ENCODE measurements around the gene REXO4. TPM values are rescaled to one million over a fixed set of nuclear protein-coding genes. Genes with fewer than 3 reads are reported as not detected.
A peak's percentile ranks its signal among the peaks of the same experiment; 100 is the strongest.

REXO4 gene
- total and polyA plus RNA-seq, 2 of the 13 experiments (the other 11 are each of a cell fraction or from before 2014, with no cell fraction given) = 18.5 to 30.4 TPM

- TF ChIP-seq ZBTB4 (CRISPR knock-in tag; IDR thresholded peaks at IDR 0.05; ENCODE audit: borderline replicate concordance) = peak; percentile 60; the same call in 1 of the 2 replicates
- 0 out of 2 replicates have a peak, but pooled peaks have one; percentile 33 for TF ChIP-seq ZNF792 (CRISPR knock-in tag; IDR thresholded peaks at IDR 0.05)
- no peak for TF ChIP-seq JARID2 (CRISPR knock-in tag; IDR thresholded peaks at IDR 0.05; ENCODE audit: insufficient replicate concordance)
- peak; percentile 96 for TF ChIP-seq ZBTB33 (CRISPR knock-in tag; IDR thresholded peaks at IDR 0.05)
- no peak for TF ChIP-seq ZSCAN30 (CRISPR knock-in tag; IDR thresholded peaks at IDR 0.05)
- TF ChIP-seq ZNF839 (CRISPR knock-in tag; IDR thresholded peaks at IDR 0.05; ENCODE audit: borderline replicate concordance) = no peak; the same call in 1 of the 2 replicates
- TF ChIP-seq RAD21 (CRISPR knock-in tag; IDR thresholded peaks at IDR 0.05) = peak; percentile 91
- no peak for TF ChIP-seq WIZ (CRISPR knock-in tag; IDR thresholded peaks at IDR 0.05)
- TF ChIP-seq SMARCC2 (IDR thresholded peaks at IDR 0.05) = no peak
- TF ChIP-seq NR2C2 (CRISPR knock-in tag; IDR thresholded peaks at IDR 0.05; ENCODE audit: borderline replicate concordance) = no peak
- TF ChIP-seq TMF1 (CRISPR knock-in tag; IDR thresholded peaks at IDR 0.05; ENCODE audit: low read depth) = no peak
- peak; percentile 53 for TF ChIP-seq YY1 (IDR thresholded peaks at IDR 0.05; ENCODE audit: insufficient read depth, insufficient replicate concordance, low read depth, low read length)
- no peak for TF ChIP-seq RARA (CRISPR knock-in tag; IDR thresholded peaks at IDR 0.05)
- no peak for TF ChIP-seq MBNL3 (CRISPR knock-in tag; conservative IDR thresholded peaks at IDR 0.05)
- no peak for TF ChIP-seq PCBP2 (optimal IDR thresholded peaks at IDR 0.05; ENCODE audit: low read depth, low read length, poor library complexity, severe bottlenecking)
- 0 out of 2 replicates have a peak, but pooled peaks have one; percentile 31 for TF ChIP-seq KDM2A (CRISPR knock-in tag; IDR thresholded peaks at IDR 0.05; ENCODE audit: borderline replicate concordance, low read depth)
- no peak for TF ChIP-seq SRSF9 (IDR thresholded peaks at IDR 0.05; ENCODE audit: borderline replicate concordance, insufficient read depth, low read depth, low read length, poor library complexity, severe bottlenecking)
- TF ChIP-seq SOX6 (IDR thresholded peaks at IDR 0.05) = no peak
- TF ChIP-seq SOX6 (CRISPR knock-in tag; IDR thresholded peaks at IDR 0.05) = 0 out of 2 replicates have a peak, but pooled peaks have one; percentile 14
- no peak; the same call in 1 of the 2 replicates for TF ChIP-seq ATF7-NPFF (CRISPR knock-in tag; IDR thresholded peaks at IDR 0.05; ENCODE audit: low read depth)
- TF ChIP-seq, protein P1, sequence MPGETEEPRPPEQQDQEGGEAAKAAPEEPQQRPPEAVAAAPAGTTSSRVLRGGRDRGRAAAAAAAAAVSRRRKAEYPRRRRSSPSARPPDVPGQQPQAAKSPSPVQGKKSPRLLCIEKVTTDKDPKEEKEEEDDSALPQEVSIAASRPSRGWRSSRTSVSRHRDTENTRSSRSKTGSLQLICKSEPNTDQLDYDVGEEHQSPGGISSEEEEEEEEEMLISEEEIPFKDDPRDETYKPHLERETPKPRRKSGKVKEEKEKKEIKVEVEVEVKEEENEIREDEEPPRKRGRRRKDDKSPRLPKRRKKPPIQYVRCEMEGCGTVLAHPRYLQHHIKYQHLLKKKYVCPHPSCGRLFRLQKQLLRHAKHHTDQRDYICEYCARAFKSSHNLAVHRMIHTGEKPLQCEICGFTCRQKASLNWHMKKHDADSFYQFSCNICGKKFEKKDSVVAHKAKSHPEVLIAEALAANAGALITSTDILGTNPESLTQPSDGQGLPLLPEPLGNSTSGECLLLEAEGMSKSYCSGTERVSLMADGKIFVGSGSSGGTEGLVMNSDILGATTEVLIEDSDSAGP (CRISPR knock-in tag; IDR thresholded peaks at IDR 0.05; ENCODE audit: borderline replicate concordance) = peak; percentile 39
Observed at GRCh38 chr9:133406480-133407307, 11.1 kb downstream of the REXO4 start (continued).
